Measurements from ENCODE around the gene GTF3C5. TPM values are rescaled to one million over a fixed set of nuclear protein-coding genes. Genes with fewer than 3 reads are reported as not detected.

Gene GTF3C5
- total RNA-seq, 2 experiments from 2014 or later, result 49.0 to 52.4 TPM

- no peak for ATAC-seq (ENCODE audit: poor library complexity)
Observed at GRCh38 chr9:133002147-133003070, 28.4 kb upstream of the GTF3C5 start.

GRCh38 chr9:133003071-133003461, 27.7 kb upstream of the GTF3C5 start:
- Histone ChIP-seq H3K9me3 (ENCODE audit: control insufficient read depth in 1 of 2, insufficient read depth in 1 of 2, low read length in 2 of 2) (peaks cover 0 to 16% of the 10 kb centered on the region in 2 experiments), H3K36me3 (ENCODE audit: insufficient read depth, low read length) (no peaks in the 10 kb centered on the region), H3K4me3 (ENCODE audit: low read length) (no peak overlapping the region), H3K27ac (ENCODE audit: low read depth in 1 of 2, low read length in 2 of 2) (no peak overlapping the region), H3K4me1 (ENCODE audit: insufficient read depth, low read length) (no peaks in the 10 kb centered on the region), H3K27me3 (ENCODE audit: control insufficient read depth in 1 of 2, insufficient read depth in 2 of 2, low read length in 2 of 2) (peaks cover 22 to 44% of the 10 kb centered on the region in 2 experiments)
- Mint-ChIP-seq H3K27ac (no peak overlapping the region), H3K4me3 (no peak overlapping the region), H3K9me3 (no peaks in the 10 kb centered on the region), H3K4me1 (ENCODE audit: low read depth) (no peaks in the 10 kb centered on the region), H3K36me3 (ENCODE audit: low read depth) (no peaks in the 10 kb centered on the region), H3K27me3 (peaks cover 70% of the 10 kb centered on the region)
- intact Hi-C loops (cut with DNase I, micrococcal nuclease), result no loop called here
- ChIA-PET POLR2A (interaction anchor here (1.3 kb wide), 1 partner anchor 28 kb away, joined by 3 read pairs; the partner anchor contains the start of gene GTF3C5), CTCF (no interaction called here)
- no peak for DNase-seq
- ATAC-seq (ENCODE audit: poor library complexity), result no peak
- no peak for TF ChIP-seq CTCF (IDR thresholded peaks at IDR 0.05)

More at GRCh38 chr9:133002147-133003070, 28.4 kb upstream of the GTF3C5 start:
- ChIA-PET CTCF (no interaction called here), POLR2A (interaction anchor here (1.3 kb wide), 1 partner anchor 28 kb away, joined by 3 read pairs; the partner anchor contains the start of gene GTF3C5)
- H3K27ac ChIP-seq (ENCODE audit: low read depth in 1 of 2, low read length in 2 of 2), result no peak overlapping the region
- H3K27me3 ChIP-seq (ENCODE audit: control insufficient read depth in 1 of 2, insufficient read depth in 2 of 2, low read length in 2 of 2), result peaks cover 22 to 44% of the 10 kb centered on the region in 2 experiments
- peaks cover 0 to 16% of the 10 kb centered on the region in 2 experiments for H3K9me3 ChIP-seq (ENCODE audit: control insufficient read depth in 1 of 2, insufficient read depth in 1 of 2, low read length in 2 of 2)
- Mint-ChIP-seq H3K27me3 (peaks cover 67% of the 10 kb centered on the region), H3K27ac (no peak overlapping the region), H3K4me1 (ENCODE audit: low read depth) (no peaks in the 10 kb centered on the region), H3K9me3 (no peaks in the 10 kb centered on the region), H3K36me3 (ENCODE audit: low read depth) (no peaks in the 10 kb centered on the region), H3K4me3 (no peak overlapping the region)
- no peaks in the 10 kb centered on the region for H3K4me1 ChIP-seq (ENCODE audit: insufficient read depth, low read length)
- no peak overlapping the region for H3K4me3 ChIP-seq (ENCODE audit: low read length)
- intact Hi-C loops (cut with DNase I, micrococcal nuclease), result no loop called here
- H3K36me3 ChIP-seq (ENCODE audit: insufficient read depth, low read length), result no peaks in the 10 kb centered on the region
- TF ChIP-seq CTCF (IDR thresholded peaks at IDR 0.05), result no peak
- DNase-seq, result no peak

- H3K9me3 Mint-ChIP-seq, result no peaks in the 10 kb centered on the region
- ATAC-seq (ENCODE audit: poor library complexity), result no peak
- H3K27me3 Mint-ChIP-seq, result peaks cover 69% of the 10 kb centered on the region
- Histone ChIP-seq H3K27ac (ENCODE audit: low read depth in 1 of 2, low read length in 2 of 2) (no peak overlapping the region), H3K27me3 (ENCODE audit: control insufficient read depth in 1 of 2, insufficient read depth in 2 of 2, low read length in 2 of 2) (peaks cover 21 to 44% of the 10 kb centered on the region in 2 experiments), H3K4me3 (ENCODE audit: low read length) (no peak overlapping the region), H3K36me3 (ENCODE audit: insufficient read depth, low read length) (no peaks in the 10 kb centered on the region), H3K4me1 (ENCODE audit: insufficient read depth, low read length) (no peaks in the 10 kb centered on the region), H3K9me3 (ENCODE audit: control insufficient read depth in 1 of 2, insufficient read depth in 1 of 2, low read length in 2 of 2) (peaks cover 0 to 16% of the 10 kb centered on the region in 2 experiments)
- ChIA-PET POLR2A (no interaction called here), CTCF (no interaction called here)
- no peaks in the 10 kb centered on the region for H3K4me1 Mint-ChIP-seq (ENCODE audit: low read depth)
- intact Hi-C loops (cut with DNase I, micrococcal nuclease), result no loop called here
- H3K36me3 Mint-ChIP-seq (ENCODE audit: low read depth), result no peaks in the 10 kb centered on the region
- DNase-seq, result no peak
- no peak overlapping the region for H3K27ac Mint-ChIP-seq
- TF ChIP-seq CTCF (IDR thresholded peaks at IDR 0.05), result no peak
- H3K4me3 Mint-ChIP-seq, result no peak overlapping the region
Observed at GRCh38 chr9:133003671-133004090, 27.1 kb upstream of the GTF3C5 start.
